BE2C (cell line): ENCODE measurements around the gene PAH.

Experiments
- DNase-seq: peaks from one replicate; pipeline ENCODE4 v3.0.0-alpha.2; 2020
- H3K27me3 ChIP-seq: fragments of 250-450 bp; sonication (Bioruptor Pico); 2 replicates; pipeline ENCODE4 v1.5.1; 2020; ENCODE audit warnings: mild to moderate bottlenecking
- H3K36me3 ChIP-seq: fragments of 250-450 bp; sonication (Bioruptor Pico); 2 replicates; pipeline ENCODE4 v1.5.1; 2020; ENCODE audit warnings: mild to moderate bottlenecking
- H3K4me1 ChIP-seq: fragments of 250-450 bp; sonication (Bioruptor Pico); 2 replicates; pipeline ENCODE4 v1.5.1; 2020
- H3K4me3 ChIP-seq: 2 replicates; pipeline ENCODE4 v1.5.1; 2011; ENCODE audit warnings: low read depth, low read length
- H3K9me3 ChIP-seq: fragments of 250-450 bp; sonication (Bioruptor Pico); 2 replicates; pipeline ENCODE4 v1.5.1; 2020
- TF ChIP-seq, protein P1 (sequence below): IDR thresholded peaks from 2 replicates; pipeline ENCODE4 v1.5.1; 2012; ENCODE audit warnings: mild to moderate bottlenecking, low read depth, low read length

The PAH gene

DNA sequence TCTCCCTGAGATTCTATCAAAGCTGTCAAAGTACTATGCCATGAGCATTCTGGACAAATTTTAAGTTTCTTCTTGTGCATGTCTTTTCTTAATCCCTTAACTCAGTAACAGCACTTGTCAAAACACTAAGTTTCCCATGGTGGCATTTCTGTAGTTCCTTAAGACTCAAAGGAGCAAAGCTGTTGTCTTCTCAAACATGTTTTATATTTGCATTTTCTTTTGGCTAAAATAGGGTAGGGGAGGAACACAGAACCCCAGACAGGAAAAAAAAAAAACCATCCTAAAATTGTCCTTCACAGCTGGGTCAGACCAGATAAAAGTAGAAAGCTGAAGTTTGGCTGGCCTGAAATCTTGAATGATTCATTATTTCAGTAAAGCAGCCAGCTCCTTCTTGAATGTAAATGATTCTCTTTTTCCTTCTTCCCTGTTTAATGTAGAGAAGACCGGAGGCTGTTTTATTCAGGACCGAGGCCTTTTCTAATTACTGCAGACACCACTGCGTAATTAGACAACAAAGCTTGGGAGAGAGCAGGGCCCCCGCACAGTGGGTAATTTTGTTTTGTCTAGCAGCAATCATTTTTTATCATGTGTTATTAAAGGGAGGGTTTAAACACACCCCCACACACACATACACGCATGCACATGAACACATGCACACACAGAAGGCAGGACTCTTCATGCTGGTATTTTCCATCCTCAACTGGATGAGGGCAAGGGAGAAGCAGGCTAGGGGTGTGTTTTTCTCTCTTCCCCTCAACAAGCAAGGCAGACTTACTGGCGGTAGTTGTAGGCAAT lies 51.0 kb downstream of the PAH start:
- H3K27me3 ChIP-seq: peaks cover 9% of the 10 kb centered on the region
- no peak for DNase-seq
- H3K9me3 ChIP-seq: no peaks in the 10 kb centered on the region
- H3K4me1 ChIP-seq: no peaks in the 10 kb centered on the region
- H3K36me3 ChIP-seq: no peaks in the 10 kb centered on the region
- TF ChIP-seq, protein P1, sequence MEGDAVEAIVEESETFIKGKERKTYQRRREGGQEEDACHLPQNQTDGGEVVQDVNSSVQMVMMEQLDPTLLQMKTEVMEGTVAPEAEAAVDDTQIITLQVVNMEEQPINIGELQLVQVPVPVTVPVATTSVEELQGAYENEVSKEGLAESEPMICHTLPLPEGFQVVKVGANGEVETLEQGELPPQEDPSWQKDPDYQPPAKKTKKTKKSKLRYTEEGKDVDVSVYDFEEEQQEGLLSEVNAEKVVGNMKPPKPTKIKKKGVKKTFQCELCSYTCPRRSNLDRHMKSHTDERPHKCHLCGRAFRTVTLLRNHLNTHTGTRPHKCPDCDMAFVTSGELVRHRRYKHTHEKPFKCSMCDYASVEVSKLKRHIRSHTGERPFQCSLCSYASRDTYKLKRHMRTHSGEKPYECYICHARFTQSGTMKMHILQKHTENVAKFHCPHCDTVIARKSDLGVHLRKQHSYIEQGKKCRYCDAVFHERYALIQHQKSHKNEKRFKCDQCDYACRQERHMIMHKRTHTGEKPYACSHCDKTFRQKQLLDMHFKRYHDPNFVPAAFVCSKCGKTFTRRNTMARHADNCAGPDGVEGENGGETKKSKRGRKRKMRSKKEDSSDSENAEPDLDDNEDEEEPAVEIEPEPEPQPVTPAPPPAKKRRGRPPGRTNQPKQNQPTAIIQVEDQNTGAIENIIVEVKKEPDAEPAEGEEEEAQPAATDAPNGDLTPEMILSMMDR: no peak
- no peak overlapping the region for H3K4me3 ChIP-seq

DNA sequence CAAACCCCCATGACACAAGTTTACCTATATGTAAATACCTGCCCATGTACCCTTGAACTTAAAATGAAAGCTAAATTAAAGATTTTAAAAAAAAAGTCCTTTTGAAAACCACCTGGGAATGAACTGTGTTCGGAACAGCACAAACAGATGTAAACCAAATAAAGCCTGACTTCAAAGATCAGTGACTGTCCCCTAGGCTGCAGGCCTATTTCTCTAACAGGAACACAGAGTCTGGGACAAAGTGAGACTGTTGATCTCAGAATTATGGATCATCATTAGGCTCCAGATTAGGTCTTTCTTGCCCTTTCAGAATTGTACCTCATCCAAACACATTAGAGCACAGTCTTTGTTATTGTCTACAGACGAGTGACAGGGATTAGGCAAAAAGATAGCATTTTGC lies 54.6 kb downstream of the PAH start:
- TF ChIP-seq, protein P1: no peak
- no peaks in the 10 kb centered on the region for H3K4me1 ChIP-seq

DNA sequence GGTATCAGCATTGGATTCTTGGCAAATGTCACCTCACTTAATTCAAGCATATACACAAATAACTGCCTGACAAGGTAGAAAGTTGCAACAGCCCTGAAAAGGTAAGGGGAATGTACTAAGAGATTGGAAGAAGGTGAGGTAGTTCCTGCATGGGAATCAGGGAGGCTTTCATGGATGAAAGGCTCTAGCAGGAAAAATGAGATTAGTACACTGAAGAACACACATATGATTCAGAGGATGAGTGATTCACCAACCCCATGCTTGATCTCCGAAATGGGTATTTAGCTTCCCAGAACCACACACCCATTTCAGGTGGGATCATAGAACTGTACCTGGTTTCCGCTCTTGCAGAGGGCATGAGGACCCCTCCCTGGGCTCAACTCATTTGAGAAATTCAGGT lies 65.8 kb downstream of the PAH start:
- Histone ChIP-seq H3K4me1 (no peaks in the 10 kb centered on the region), H3K36me3 (no peaks in the 10 kb centered on the region), H3K4me3 (no peak overlapping the region), H3K27me3 (peaks cover 9% of the 10 kb centered on the region; the same call in 1 of the 2 replicates), H3K9me3 (no peaks in the 10 kb centered on the region)
- TF ChIP-seq, protein P1: no peak
- DNase-seq: no peak

More for the DNA sequence above, 54.6 kb downstream of the PAH start:
- DNase-seq: no peak
- Histone ChIP-seq H3K36me3 (no peaks in the 10 kb centered on the region), H3K9me3 (no peaks in the 10 kb centered on the region), H3K4me3 (no peak overlapping the region), H3K27me3 (peaks cover 9% of the 10 kb centered on the region)

DNA sequence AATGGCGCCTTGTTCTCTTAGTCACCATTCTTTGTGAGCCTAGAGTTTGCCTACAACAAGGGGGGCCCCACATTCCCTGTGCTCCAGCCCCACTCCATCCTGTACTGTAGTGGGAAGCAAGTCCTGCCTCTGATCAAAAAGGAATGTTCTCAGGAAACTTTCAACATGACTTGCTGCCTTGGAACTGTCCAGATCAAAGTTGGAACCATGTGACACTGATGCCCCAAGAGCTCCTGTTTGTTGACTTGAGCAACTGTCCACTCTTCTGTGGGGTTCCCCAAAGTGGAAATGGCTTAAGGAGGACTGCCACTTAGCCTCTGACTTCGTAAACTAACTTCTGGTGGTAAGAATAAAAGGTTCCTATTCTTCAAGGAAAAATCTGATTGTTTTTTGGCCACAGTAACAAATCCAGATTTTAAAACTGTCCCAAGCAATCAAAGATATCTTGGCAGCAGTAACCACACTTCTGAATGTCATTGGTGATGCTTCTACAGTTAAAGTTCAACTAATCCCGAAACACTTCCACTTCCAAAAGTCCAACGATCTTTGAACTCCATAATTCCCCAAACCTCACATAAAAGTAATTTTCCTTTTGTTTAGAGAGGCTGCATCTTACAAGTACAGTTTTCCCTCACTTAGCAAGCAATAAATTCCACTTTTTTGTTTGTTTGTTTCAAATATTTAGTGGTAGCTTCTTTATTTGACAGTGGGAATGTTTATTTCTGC lies 67.2 kb downstream of the PAH start:
- Histone ChIP-seq H3K36me3 (no peaks in the 10 kb centered on the region), H3K9me3 (no peaks in the 10 kb centered on the region), H3K4me3 (no peak overlapping the region), H3K27me3 (peaks cover 7% of the 10 kb centered on the region; the same call in 1 of the 2 replicates), H3K4me1 (no peaks in the 10 kb centered on the region)
- no peak for DNase-seq
- TF ChIP-seq, protein P1: no peak

DNA sequence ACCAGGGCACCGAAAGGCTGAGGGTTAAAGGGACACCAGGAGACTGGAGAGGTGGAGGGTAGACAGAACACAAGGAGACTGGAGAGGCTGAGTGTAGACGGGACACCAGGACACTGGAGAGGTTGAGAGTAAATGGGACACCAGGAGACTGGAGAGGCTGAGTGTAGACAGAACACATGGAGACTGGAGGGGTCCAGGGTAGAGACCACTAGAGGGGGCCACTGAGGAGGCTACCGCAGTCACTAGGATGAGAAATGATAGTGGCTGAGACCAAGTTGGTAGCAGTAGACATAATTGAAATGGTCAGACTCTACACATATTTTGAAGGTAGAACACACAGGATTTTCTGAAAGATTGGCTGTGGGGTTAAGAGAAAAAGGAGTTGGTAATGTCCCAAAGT lies 68.2 kb downstream of the PAH start:
- no peaks in the 10 kb centered on the region for H3K36me3 ChIP-seq
- TF ChIP-seq, protein P1: peak; percentile 22; the same call in 1 of the 2 replicates
- peaks cover 7% of the 10 kb centered on the region; the same call in 1 of the 2 replicates for H3K27me3 ChIP-seq
- no peak for DNase-seq
- no peaks in the 10 kb centered on the region for H3K9me3 ChIP-seq
- no peaks in the 10 kb centered on the region for H3K4me1 ChIP-seq
- H3K4me3 ChIP-seq: no peak overlapping the region

DNA sequence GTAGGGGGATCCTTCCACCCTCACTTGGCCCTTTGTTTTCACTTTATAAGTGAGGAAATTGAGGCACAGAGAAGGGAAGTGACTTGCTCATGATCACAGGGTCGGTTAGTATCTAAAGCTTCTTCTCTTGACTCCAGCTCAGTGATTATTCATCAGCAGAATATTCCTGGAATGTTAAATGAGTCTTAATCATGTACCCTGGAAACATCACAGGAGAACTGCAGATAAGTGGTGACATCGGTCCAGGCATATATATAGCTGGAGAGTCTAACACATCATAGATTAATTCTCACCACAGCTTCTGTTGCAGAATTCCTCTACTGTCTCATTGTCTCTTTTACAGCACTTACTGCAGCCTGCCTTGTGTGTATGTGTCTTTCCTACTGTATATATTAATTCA lies 69.9 kb downstream of the PAH start:
- Histone ChIP-seq H3K27me3 (peaks cover under 1% of the 10 kb centered on the region; the same call in 1 of the 2 replicates), H3K36me3 (no peaks in the 10 kb centered on the region), H3K9me3 (no peaks in the 10 kb centered on the region), H3K4me3 (no peak overlapping the region), H3K4me1 (no peaks in the 10 kb centered on the region)
- TF ChIP-seq, protein P1: no peak
- no peak for DNase-seq
